Measurements from ENCODE around the gene AMOT. TPM values are rescaled to one million over a fixed set of nuclear protein-coding genes. Genes with fewer than 3 reads are reported as not detected.

AMOT gene
- 10 to 100 TPM in 2 of 4 donors, 1 to 10 TPM in 2; 6.1 to 26.0 (median 10.4) TPM for total RNA-seq

- no peak for TF ChIP-seq CTCF (IDR thresholded peaks at IDR 0.05; ENCODE audit: low read depth)
These were observed at the start of gene AMOT for GRCh38 chrX:112840382-112841113. Gene AMOT (minus strand): TSS chrX:112840831. CDS start chrX:112823126, 17,705 bp downstream.

GRCh38 chrX:112889400-112889799, 48.8 kb upstream of the AMOT start:
- TF ChIP-seq CTCF (IDR thresholded peaks at IDR 0.05; ENCODE audit: low read depth): no peak

GRCh38 chrX:112888916-112889315, 48.3 kb upstream of the AMOT start:
- no peak for TF ChIP-seq CTCF (IDR thresholded peaks at IDR 0.05; ENCODE audit: low read depth)

GRCh38 chrX:112877771-112878173, 37.1 kb upstream of the AMOT start:
- TF ChIP-seq CTCF (IDR thresholded peaks at IDR 0.05; ENCODE audit: low read depth): no peak

- no peak for TF ChIP-seq CTCF (IDR thresholded peaks at IDR 0.05; ENCODE audit: low read depth)
These were observed 34.0 kb upstream of the AMOT start for GRCh38 chrX:112874614-112875013.

- no peak for TF ChIP-seq CTCF (IDR thresholded peaks at IDR 0.05; ENCODE audit: low read depth)
These were observed 33.5 kb upstream of the AMOT start for GRCh38 chrX:112874175-112874574.

GRCh38 chrX:112868586-112868985, 28.0 kb upstream of the AMOT start:
- no peak for TF ChIP-seq CTCF (IDR thresholded peaks at IDR 0.05; ENCODE audit: low read depth)

Data from subcutaneous adipose tissue (tissue), 4 donors.